SK-N-SH treated with all-trans-retinoic acid at 6 μM for 48 hours (cell line): ENCODE data around the gene KCNK2.

Experiments used
- CSRNP3 ChIP-seq: fragments of 250-450 bp; sonication (Bioruptor Pico); IDR thresholded peaks from 2 replicates; pipeline ENCODE4 v1.5.1; 2021; ENCODE audit warnings: mild to moderate bottlenecking, moderate library complexity
- GLIS3 ChIP-seq: fragments of 250-450 bp; sonication (Bioruptor Pico); IDR thresholded peaks from 2 replicates; pipeline ENCODE4 v1.5.0; 2020; ENCODE audit warnings: mild to moderate bottlenecking, moderate library complexity
- PATZ1 ChIP-seq: fragments of 250-450 bp; sonication (Bioruptor Pico); IDR thresholded peaks from 2 replicates; pipeline ENCODE4 v1.8.0; 2020; ENCODE audit warnings: mild to moderate bottlenecking, moderate library complexity, borderline replicate concordance

- TF ChIP-seq CSRNP3 (no peak), PATZ1 (CRISPR knock-in tag) (no peak), GLIS3 (CRISPR knock-in tag) (no peak)
Measured at GRCh38 chr1:215243345-215244054, 161.0 kb downstream of the KCNK2 start.
